Measurements from ENCODE around the gene HECTD3. TPM values are rescaled to one million over a fixed set of nuclear protein-coding genes. Genes with fewer than 3 reads are reported as not detected.
"Not testable (repeated sequence)": the region's sequence is repeated elsewhere in the genome, so short reads cannot be mapped to it uniquely, and the experiment has no call there.

HECTD3 gene
- total and polyA plus RNA-seq, 3 donors from 2014 or later, result 30.9 to 63.4 (median 42.6) TPM

DNA sequence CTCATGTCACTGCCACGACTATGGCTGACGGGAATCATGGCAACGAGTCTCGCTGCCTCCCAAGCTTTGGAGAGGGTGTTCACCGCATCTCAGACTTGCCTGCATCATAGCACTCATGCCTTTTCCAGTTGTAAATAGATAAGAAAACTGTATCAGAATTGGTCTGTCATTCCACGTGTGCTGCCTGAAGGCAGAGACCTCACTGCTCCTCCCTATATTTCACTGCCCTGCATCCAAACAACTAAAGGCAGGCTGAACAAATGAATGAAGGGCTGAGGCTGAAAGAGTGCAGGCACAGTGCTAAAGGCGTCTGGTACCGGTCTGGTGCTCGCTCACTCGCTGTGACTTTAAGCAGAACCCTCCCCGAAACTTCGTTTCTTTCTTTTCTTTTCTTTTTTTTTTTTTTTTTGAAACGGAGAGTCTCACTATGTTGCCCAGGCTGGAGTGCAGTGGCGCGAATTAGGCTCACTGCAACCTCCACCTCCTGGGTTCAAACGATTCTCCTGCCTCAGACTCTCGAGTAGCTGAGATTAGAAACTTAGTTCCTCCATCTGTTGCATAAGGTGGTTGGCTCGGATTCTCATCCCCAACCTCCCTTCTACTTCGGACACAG, 25.3 kb downstream of the HECTD3 start:
- WGBS, 2 donors, result 1 to 4% methylated on average over 19 of the region's 19 CpGs
- H3K27ac ChIP-seq, result peak overlapping the region; percentile 28 to 49
- TF ChIP-seq POLR2A (IDR thresholded peaks at IDR 0.05) (no peak), CTCF (IDR thresholded peaks at IDR 0.05) (no peak)
- intact Hi-C loops (cut with DNase I; ENCODE audit: low total_unique reads), result no loop called here
- H3K27me3 ChIP-seq, result no peaks in the 10 kb centered on the region
- no peaks in the 10 kb centered on the region for H3K9me3 ChIP-seq
- no peaks in the 10 kb centered on the region for H3K36me3 ChIP-seq (ENCODE audit: low read depth, missing control alignments)
- peaks cover 8% of the 10 kb centered on the region for H3K4me1 ChIP-seq
- H3K4me3 ChIP-seq, result peak overlapping the region; percentile 72 to 76
- DNase-seq, result no peak

DNA sequence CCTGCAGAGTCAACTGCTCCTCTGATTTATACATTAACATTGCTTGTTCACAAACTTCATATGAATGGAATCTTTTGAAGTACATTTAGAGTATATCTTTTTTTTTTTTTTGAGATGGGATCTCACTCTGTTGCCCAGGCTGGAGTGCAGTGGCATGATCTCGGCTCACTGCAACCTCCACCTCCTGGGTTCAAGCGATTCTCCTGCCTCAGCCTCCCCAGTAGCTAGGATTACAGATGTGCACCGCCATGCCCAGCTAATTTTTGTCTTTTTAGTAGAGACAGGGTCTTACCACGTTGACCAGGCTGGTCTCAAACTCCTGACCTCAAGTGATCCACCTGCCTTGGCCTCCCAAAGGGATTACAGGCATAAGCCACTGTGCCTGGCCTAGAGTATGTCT, 33.8 kb downstream of the HECTD3 start:
- H3K27me3 ChIP-seq; H3K27ac ChIP-seq; DNase-seq; H3K9me3 ChIP-seq; H3K36me3 ChIP-seq (ENCODE audit: low read depth, missing control alignments); H3K4me3 ChIP-seq; H3K4me1 ChIP-seq; intact Hi-C loops (cut with DNase I; ENCODE audit: low total_unique reads): not testable (repeated sequence)
- WGBS, 2 donors, result 96% methylated on average over 4 of the region's 4 CpGs

DNA sequence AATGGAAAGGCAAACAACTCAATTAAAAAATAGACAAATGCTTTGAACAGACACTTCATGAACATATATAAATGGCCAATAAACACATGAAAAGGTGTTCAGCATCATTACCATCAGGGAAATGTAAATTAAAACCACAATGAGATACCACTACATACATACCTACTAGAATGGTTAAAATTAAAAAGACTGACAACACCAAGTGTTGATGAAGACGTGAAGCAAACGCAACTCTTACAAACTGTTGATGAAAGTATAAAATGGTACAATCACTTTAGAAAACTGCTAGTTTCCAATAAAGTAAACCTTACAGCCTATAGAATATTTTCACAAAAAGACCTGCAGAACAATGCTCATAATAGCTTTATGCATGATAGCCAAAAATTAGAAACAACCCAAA, 34.9 kb downstream of the HECTD3 start:
- H3K4me3 ChIP-seq, result no peak overlapping the region
- no peak overlapping the region for H3K27ac ChIP-seq
- H3K27me3 ChIP-seq, result no peaks in the 10 kb centered on the region
- no peaks in the 10 kb centered on the region for H3K4me1 ChIP-seq
- no peaks in the 10 kb centered on the region for H3K36me3 ChIP-seq (ENCODE audit: low read depth, missing control alignments)
- DNase-seq, result no peak
- TF ChIP-seq CTCF (IDR thresholded peaks at IDR 0.05) (no peak), POLR2A (IDR thresholded peaks at IDR 0.05) (no peak)
- 96 to 100% methylated on average over 2 of the region's 2 CpGs for WGBS, 2 donors
- intact Hi-C loops (cut with DNase I; ENCODE audit: low total_unique reads), result no loop called here
- H3K9me3 ChIP-seq, result no peaks in the 10 kb centered on the region

DNA sequence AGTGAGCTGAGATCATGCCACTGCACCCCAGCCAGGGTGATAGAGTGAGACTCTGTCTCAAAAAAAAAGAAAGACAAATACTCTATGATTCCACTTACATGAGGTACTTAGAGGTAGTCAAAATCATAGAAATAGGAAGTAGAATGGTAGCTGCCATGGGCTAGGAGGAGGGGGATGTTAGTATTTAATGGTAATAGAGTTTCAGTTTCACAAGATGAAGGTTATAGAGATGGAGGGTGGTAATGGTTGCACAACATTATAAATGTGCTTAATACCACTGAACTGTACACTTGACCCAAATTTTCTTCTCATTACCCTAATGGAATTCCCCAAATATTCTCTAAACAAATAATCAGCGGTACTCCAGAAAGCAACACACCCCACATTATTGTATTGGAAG, 37.5 kb downstream of the HECTD3 start:
- Histone ChIP-seq H3K27ac (no peak overlapping the region), H3K4me3 (no peak overlapping the region), H3K4me1 (no peaks in the 10 kb centered on the region), H3K27me3 (no peaks in the 10 kb centered on the region), H3K36me3 (ENCODE audit: low read depth, missing control alignments) (no peaks in the 10 kb centered on the region), H3K9me3 (no peaks in the 10 kb centered on the region)
- DNase-seq, result no peak
- TF ChIP-seq CTCF (IDR thresholded peaks at IDR 0.05), result no peak
- TF ChIP-seq POLR2A (IDR thresholded peaks at IDR 0.05), result no peak
- intact Hi-C loops (cut with DNase I; ENCODE audit: low total_unique reads), result no loop called here
- WGBS, 2 donors, result 92 to 95% methylated on average over 1 of the region's 1 CpG

DNA sequence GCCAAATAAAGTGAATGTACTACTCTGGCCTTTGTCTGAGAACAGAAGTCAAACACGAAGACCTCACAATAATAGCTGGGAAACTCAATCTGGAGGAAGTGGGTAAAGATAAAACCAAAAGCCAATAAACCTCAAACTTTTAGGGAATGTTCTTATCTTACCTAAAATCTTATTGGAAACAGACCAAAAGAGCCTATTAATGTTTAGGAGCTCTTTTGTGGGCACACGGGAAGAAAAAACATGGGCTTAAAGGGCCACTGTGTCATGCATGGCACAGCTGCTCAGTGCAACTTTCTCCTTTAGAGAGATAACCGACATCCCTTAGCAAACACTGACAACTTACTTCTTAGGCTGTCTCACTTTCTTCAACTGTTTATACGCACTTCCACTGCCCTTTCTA, 40.8 kb downstream of the HECTD3 start:
- Histone ChIP-seq H3K27me3 (no peaks in the 10 kb centered on the region), H3K36me3 (ENCODE audit: low read depth, missing control alignments) (no peaks in the 10 kb centered on the region), H3K9me3 (no peaks in the 10 kb centered on the region), H3K4me1 (no peaks in the 10 kb centered on the region), H3K27ac (no peak overlapping the region), H3K4me3 (no peak overlapping the region)
- intact Hi-C loops (cut with DNase I; ENCODE audit: low total_unique reads), result no loop called here
- TF ChIP-seq POLR2A (IDR thresholded peaks at IDR 0.05) (no peak), CTCF (IDR thresholded peaks at IDR 0.05) (no peak)
- WGBS, 2 donors, result 66 to 72% methylated on average over 4 of the region's 4 CpGs
- no peak for DNase-seq

Measured in testis (tissue), 3 donors.